Sciatic nerve (tissue), 2 donors: ENCODE measurements around the gene ATG2B. TPM values are rescaled to one million over a fixed set of nuclear protein-coding genes. Genes with fewer than 3 reads are reported as not detected.
"Not testable (repeated sequence)": the region's sequence is repeated elsewhere in the genome, so short reads cannot be mapped to it uniquely, and the experiment has no call there.

Source experiments
- ATAC-seq: fragments of 200-7000 bp; cut with Tn5 transposase; one replicate; pipeline ENCODE4 v1.9.1; 2020; ENCODE audit warnings: mild to moderate bottlenecking, moderate library complexity
- DNase-seq: peaks from one replicate; pipeline ENCODE4 v3.0.0-alpha.2; 2020; ENCODE audit warnings: low spot score
- intact Hi-C: fragments of 100-400 bp; cut with DNase I; formaldehyde crosslinking; loops from one replicate; pipeline ENCODE4 v1.14.2; 2022
- total RNA-seq: library from RNA; stranded (reverse); fragmentation: NEBNext Ultra II Directional; extraction: Animal tissue kit (Norgen Biotek cat#: 25700); gene quantifications from one replicate; pipeline ENCODE4 v1.2.1, GENCODE V29; 2021
- donor health status: DM: no; HTN: no; CAD: no.
- donor health status: DM: no; HTN: no; CAD: no.

Gene ATG2B
- total RNA-seq, 1 donor from 2014 or later, result 39.3 TPM

- intact Hi-C loops, result no loop called here
- DNase-seq (no peak), ATAC-seq (no peak)
These were observed 101.1 kb downstream of the ATG2B start for GRCh38 chr14:96261772-96262655.

DNA sequence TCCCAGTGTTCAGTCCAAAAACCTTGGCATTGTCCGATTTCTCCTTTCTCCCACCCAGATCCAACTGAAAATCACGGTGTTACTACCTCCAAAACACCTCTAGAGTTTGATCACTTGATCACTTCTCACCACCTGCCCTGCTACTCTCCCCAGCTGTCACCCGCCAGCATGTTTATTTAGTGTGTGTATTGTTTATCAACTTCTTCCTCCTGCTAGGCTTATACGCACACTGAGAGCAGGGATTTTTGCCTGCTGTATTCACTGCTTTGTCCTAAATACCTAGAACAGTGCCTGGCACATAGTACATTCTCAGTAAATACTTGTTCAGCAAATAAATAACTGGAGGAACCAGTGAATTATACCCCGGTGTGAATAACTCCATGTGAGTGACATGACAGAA is 102.1 kb downstream of the ATG2B start:
- intact Hi-C loops, result no loop called here
- ATAC-seq, result no peak
- no peak for DNase-seq

DNA sequence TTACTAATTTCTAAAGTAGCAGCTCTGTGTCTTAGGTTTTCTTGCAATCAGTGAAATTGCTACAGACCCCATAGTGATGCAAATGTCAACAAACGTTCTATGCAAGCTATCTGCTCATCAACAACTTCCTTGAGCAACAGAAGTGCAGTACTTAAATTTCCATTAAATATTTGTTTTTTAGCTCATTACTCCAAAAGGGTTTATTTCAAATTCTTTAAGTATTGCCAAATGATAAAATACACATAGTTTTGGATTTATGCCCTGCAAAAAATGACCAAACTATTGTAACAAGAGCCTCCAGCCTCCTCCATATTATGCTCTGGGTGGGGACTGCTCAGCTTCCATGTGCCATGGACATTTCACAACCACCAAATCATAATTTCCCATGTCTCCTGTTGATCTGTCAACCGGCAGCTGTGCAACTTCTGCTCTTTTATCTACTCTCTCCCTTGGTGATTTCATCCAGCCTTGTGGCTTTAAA is 102.8 kb downstream of the ATG2B start:
- no peak for ATAC-seq
- intact Hi-C loops, result no loop called here

GRCh38 chr14:96257900-96258299 is 105.2 kb downstream of the ATG2B start:
- intact Hi-C loops, result no loop called here
- ATAC-seq (no peak), DNase-seq (no peak)

More for the DNA sequence above, 102.8 kb downstream of the ATG2B start:
- DNase-seq, result no peak

DNA sequence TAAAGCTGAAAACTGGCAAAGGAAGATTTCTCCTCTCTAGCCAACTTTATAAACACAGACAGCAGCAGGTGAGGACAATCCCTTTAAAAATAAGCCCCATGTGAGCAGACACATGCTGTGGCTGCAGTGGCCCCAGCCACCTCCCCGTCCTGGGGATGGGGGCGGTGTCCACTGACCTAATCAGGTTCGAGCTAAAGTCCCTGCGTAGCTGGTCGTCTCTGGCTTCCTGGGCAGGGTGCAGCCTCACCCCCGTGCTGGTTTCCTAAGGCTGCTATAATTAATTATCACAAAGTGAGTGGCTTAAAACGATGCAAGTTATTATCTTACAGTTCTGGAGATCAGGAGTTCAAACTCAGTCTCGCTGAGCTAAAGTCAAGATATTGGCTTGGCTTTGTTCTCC is 106.1 kb downstream of the ATG2B start:
- no peak for DNase-seq
- intact Hi-C loops, result no loop called here
- ATAC-seq, result no peak

DNA sequence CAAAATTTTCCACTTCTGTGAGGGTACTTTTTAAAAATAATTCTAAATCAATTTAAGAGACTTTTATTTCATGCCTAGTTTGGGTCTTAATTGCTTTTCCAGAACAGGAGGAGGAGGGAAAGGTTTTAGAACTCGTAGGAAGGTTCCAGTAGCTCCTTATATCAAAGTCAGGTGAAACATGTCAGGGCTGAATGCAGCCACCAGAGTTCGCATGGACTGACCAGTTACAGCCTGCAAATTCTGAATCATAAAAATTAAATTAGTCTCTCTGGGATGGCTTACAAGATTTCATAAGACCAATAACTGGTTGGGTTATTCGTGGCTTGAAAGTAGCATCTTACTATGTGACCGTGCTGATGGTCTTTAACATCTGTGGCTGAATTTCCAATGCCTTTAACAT is 106.7 kb downstream of the ATG2B start:
- ATAC-seq, result peak; percentile 71
- intact Hi-C loops, result no loop called here

DNA sequence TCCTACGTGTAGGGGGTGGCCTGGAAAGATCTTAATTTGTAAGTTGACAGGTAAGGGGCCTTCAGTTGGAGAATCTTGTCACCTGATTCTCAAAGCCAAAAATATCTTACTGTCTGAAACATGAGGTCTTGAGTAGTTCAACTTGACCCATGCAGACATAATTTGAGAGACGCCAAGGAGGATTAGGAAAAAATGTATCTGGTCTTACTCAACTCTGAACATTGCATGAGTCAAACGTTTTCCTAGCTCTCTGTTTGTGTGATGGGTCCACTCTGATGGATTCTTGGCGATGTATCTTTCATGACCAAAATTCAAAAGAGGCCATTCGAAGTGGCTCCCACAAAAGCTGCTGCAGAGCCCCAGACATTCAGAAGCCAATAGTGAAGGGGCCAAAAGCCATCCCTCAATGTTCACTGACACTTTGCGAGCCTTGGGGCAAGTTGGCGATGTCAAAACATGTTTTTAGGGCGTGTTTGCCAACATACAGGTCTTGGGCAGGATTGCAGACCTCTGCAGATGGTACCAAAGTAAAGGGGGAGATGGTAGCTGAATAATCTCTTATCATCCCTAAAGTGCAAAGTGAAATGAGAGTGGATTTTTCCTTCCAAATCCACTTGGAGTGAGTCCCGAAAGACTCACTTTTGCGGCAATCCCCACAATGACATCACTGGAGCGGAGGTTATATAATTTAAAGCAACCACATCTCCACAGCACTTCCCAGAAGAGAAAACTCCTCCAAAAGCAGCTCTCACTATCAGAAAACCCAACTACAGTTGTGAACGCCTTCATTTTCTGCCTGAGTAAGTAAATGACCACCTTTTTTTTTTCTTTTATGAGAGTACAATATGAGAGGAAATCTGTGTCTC is 107.4 kb downstream of the ATG2B start, which contains the start of gene BDKRB1:
Gene BDKRB1, plus strand, starts transcription at position 710 of the 866 bp plus-strand sequence. CDS start 7,473 bp downstream, outside the sequence.
- ATAC-seq, result peak; percentile 80
- no peak for DNase-seq
- intact Hi-C loops, result no loop called here

More for the DNA sequence above, 106.7 kb downstream of the ATG2B start:
- no peak for DNase-seq

DNA sequence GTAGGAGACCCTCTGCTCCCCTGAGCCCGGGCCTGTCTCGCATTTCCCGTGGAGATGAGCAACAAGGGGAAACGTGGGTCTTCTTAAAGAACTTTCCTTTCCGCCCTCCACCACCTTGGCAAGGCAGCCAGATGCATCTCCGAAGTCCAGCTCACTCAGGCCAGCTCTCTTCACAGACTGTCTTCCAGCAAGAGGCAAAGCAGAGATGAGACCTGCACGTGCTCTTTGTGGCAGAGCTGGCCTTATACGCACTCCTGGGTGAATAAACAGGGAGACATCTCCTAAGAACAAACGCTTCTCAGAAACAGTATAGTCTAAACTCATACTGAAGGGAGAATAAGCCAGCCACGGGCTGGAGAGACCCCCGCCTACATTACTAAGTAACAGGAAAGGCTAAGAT is 108.5 kb downstream of the ATG2B start:
- ATAC-seq (no peak), DNase-seq (no peak)
- intact Hi-C loops, result no loop called here

- ATAC-seq, result no peak
- no peak for DNase-seq
- intact Hi-C loops, result no loop called here
These were observed 110.1 kb downstream of the ATG2B start for GRCh38 chr14:96252999-96253539.

DNA sequence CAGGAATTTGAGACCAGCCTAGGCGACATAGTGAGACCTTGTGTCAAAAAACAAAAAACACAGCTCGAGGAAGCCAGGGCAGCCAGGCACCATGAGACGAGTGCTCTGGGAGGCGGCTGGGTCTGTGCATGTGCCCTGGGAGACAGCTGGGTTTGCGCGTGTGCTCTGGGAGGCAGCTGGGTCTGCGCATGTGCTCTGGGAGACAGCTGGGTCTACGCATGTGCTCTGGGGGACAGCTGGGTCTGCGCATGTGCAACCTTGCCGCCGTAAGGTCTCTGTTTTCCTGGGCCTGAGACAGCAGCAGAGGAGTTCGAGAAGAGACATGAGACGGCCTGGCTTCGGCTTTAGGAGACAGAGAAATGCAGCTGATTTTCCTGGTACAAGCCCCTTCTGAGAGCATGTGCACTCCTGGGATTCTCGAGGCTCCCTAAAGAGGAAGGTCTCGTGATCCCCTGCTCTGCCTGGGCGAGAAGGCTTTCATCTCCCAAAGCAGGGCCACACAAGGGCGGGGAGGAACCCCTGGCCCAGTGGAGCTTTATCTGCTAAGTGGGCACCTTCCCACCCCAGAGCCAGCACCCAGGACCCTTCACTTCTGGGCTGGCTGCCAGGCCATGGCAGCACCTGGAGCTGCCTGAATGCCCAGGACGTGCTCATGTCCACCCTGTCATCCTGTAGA is 110.7 kb downstream of the ATG2B start:
- DNase-seq (peak; percentile 56), ATAC-seq (no peak)
- intact Hi-C loops, result no loop called here

- ATAC-seq (no peak), DNase-seq (no peak)
- intact Hi-C loops, result no loop called here
These were observed 111.4 kb downstream of the ATG2B start for GRCh38 chr14:96251656-96252155.

DNA sequence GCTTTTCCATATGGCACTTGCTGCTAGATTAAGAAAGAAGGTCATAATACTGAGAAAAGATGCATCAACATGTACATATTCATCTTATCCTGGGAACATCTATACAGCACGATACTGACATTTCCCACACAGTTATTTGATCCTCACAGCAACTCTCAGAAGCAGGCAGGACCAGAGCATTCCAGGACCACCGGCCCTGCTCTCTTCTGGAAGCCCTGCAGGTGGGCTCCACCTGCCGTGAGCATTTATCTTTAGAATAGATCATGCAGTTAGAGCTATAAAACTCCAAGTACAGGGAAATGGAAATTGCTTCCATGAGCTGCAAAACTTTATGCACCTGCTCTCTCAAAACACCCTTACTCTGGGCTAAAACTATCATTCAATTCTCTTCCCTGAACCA is 112.7 kb downstream of the ATG2B start:
- DNase-seq, result no peak
- intact Hi-C loops, result no loop called here

GRCh38 chr14:96249029-96249428 is 114.1 kb downstream of the ATG2B start:
- intact Hi-C loops, result no loop called here
- ATAC-seq (peak; percentile 83), DNase-seq (no peak)

More for the DNA sequence above, 112.7 kb downstream of the ATG2B start:
- ATAC-seq, result no peak

DNA sequence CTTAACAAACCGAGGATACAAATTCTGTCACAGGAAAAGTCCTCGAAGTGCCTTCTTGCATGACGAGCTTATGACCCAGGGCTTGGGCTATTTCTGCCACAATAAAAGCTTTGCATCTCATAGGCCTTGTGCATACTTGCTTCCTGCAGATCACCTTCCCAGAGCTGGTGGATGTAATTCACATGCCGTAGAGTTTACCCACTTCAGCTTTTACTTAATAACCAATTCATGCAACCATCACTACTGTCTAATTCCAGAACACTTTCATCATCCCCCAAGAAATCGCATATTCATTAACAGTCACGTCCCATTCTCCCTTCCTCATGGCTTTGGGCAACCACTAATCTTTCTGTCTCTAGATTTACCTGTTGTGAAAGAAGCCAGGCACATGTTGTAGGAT is 116.1 kb downstream of the ATG2B start:
- no peak for ATAC-seq
- intact Hi-C loops, result no loop called here
- no peak for DNase-seq

GRCh38 chr14:96246539-96246847 is 116.6 kb downstream of the ATG2B start:
- intact Hi-C loops, result no loop called here
- DNase-seq, result no peak
- peak; percentile 65 for ATAC-seq

GRCh38 chr14:96245710-96246538 is 117.2 kb downstream of the ATG2B start:
- no peak for DNase-seq
- intact Hi-C loops, result no loop called here
- ATAC-seq, result no peak

GRCh38 chr14:96245074-96245473 is 118.1 kb downstream of the ATG2B start:
- intact Hi-C loops, result not testable (repeated sequence)

DNA sequence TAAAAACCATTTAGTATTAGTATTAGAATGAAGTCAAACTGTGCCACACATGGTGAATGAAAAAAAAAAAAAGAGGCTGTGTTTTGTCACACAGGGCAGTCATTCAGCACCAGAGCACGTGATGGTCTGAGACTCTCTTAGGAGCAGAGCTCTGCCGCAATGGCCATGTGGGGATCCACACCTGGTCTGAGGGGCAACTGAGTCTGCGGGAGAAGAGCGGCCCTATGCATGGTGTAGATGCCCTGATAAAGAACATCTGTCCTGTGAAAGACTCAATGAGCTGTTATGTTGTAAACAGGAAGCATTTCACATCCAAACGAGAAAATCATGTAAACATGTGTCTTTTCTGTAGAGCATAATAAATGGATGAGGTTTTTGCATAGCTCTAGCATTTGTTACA is 119.4 kb downstream of the ATG2B start:
- ATAC-seq (peak; percentile 66), DNase-seq (no peak)
- intact Hi-C loops, result no loop called here

More at GRCh38 chr14:96245074-96245473, 118.1 kb downstream of the ATG2B start:
- DNase-seq, ATAC-seq: not testable (repeated sequence)
